NCI-H146 treated with DMSO at 0.1 percent for 48 hours (cell line): Measurements from ENCODE around the gene IFT172.
"Not testable (repeated sequence)": the region's sequence is repeated elsewhere in the genome, so short reads cannot be mapped to it uniquely, and the experiment has no call there.

Experiments used
- DNase-seq: peaks from one replicate; lab custom pipeline; 2025; ENCODE audit not compliant: unreplicated experiment; lab: John Stamatoyannopoulos, UW

The IFT172 gene

DNA sequence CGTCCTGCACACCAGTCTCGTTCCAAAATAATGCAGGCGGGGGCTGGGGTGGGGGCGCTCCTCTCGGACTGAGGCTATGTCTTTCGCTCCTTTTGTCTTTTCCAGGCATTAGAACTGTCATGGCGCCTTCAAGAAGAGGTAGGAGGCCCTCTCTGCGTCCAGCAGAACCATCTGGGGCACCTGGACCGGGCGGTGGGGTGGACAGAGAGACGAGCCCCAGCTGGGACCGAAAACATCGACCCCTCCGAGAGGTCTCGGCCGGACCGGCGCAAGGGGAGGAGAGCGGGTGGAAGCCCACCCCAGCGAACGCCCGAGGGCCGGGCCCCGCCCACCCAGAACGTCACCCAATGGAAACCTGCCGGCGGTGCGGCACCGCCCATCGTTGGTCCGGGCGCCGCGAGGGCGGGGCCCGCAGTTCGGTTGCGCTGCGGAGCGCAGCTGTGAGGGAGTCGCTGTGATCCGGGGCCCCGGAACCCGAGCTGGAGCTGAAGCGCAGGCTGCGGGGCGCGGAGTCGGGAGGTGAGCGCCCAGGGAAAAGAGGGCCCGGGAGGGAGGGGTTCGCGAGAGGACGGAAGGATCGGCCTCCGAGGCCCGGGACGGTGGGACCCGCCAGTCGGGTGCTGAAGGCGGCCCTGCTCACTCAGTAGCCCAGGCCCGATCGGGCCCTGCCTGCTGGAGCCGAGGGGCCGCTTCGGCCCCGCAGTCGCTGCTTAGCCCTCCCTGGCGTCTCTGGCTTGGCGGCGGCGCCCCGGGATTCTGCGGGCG lies 61.1 kb downstream of the IFT172 start, which contains the start of gene NRBP1:
TSS of gene NRBP1 (plus strand) at position 419 of the 765 bp plus-strand sequence. CDS start 4,643 bp downstream, outside the sequence.
- peak; percentile 81 for DNase-seq

DNA sequence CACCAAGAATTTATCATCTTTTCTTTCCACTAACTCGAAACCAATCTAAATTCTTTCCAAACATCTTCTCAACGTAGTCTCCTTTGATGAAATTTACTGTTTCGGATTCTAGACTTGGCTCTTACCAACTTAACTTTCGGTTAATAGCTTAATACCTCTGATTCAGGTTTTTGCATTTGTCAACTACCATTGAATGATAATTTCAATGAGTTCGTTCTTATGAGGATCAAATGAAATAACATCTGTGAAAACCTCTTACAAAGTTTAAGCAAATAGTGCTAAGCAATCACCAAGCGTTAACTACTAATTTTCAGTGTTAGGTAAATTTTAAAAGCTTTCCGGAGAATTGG lies 61.7 kb downstream of the IFT172 start:
- DNase-seq = no peak

DNA sequence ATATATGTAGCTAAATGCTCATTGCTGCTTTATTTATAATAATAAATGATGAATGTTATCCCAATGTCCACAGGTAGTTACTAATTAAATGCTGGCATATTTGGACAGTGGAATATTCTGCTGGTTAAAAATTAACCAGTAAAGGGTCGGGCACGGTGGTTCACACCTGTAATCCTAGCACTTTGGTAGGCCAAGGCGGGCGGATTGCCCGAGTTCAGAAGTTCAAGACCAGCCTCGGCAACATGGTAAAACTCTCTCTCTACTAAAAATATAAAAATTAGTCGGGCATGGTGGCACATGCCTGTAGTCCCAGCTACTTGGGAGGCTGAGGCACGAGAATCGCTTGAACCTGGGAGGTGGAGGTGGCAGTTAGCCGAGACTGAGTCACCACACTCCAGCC lies 64.5 kb downstream of the IFT172 start:
- not testable (repeated sequence) for DNase-seq

DNA sequence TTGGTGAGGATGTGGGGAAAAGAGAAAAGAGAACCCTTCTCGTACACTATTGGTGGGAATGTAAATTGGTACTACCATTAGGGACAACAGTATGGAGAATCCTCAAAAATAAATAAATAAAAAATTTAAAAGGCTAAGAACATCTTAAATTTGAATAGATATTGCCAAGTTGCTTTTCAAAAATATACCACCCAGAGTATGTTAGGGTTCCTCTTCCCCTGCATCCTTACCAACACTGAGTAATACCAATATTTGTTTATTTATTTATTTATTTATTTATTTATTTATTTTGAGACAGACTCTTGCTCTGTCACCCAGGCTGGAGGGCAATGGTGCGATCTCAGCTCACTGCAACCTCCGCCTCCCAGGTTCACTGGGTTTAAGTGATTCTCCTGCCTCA lies 66.6 kb downstream of the IFT172 start:
- no peak for DNase-seq

DNA sequence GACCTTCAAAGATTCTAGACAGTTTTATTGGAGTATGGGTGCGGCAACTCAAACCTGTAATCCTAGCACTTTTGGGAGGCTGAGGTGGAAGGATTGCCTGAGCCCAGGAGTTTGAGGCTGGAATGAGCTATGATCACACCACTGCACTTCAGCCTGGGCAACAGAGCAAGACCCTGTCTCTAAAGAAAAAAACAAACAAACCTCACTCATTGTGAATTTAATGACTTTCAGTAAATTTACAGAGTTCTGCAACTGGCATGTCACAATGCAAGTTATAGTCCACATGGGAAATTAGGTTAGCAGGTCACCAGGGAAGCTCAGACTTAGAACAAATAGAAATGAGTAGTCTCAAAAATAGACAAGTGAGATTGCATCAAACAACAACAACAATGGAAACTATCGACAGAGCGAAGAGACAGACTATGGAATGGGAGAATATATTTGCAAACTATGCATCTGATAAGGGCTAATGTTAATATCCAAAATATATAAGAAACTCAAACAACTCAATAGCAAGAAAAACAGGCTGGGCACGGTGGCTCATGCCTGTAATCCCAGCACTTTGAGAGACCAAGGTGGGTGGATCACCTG lies 67.8 kb downstream of the IFT172 start:
- DNase-seq = no peak

DNA sequence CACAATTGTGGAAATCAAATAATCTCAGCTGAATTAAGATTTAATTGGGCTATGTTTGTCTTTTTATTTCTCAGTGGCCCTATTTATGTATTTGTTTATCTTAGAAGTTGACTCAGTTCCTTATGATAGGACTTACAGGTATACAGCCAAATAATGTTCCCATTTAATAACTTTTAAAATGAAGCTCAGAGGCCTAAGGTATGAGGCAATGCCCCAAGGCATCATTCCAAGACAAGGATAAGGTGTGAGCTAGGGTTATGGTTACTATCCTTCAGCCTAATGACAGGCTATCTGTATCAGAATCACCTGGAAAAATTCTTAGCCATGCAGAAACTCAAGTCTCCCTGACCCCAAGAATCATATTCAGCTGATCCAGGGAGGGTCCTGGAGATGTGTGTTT lies 68.5 kb downstream of the IFT172 start:
- no peak for DNase-seq

DNA sequence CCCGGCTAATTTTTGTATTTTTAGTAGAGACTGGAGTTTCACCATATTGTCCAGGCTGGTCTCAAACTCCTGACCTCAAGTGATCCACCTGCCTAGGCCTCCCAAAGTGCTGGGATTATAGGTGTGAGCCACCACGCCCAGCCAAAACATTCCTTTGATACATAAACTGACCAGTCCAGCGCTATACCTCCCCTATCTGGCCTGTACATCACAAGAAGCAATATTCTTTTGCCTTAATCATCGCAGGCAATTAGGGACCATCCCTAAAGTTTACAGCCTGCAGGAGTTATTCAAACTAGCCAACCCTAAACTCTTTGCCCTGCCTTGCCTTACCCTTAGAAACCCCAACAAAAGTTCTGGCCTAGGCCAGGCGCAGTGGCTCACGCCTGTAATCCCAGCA lies 73.4 kb downstream of the IFT172 start:
- DNase-seq = no peak

DNA sequence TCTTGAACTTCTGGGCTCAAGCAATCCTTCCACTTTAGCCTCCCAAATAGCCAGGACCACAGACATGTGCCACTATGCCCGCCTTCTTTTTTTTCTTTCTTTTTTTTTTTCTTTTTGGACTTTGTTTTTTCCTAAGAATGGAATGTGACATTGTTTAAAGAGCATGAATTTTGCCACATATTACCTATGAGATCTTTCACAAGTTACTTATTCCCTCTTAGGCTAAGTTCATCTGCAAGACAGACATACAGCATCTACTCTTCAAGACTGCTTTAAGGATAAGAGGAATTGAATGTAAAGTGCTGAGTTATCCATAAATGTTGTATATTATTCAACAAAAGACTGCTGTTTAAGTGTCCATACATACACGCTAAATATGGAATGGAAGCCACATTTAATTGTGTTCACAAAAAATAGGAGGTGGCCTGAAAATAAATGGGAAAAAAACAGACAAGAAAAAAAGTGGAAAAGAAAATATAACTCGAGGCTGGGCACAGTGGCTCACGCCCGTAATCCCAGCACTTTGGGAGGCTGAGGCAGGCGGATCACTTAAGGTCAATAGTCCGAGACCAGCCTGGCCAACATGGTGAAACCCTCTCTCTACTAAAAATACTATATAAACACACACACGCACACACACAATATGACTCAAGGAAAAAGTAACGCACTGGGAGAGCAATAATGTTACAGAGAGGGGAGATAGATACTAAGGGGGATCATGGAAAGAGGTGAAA lies 77.0 kb downstream of the IFT172 start:
- DNase-seq = no peak

DNA sequence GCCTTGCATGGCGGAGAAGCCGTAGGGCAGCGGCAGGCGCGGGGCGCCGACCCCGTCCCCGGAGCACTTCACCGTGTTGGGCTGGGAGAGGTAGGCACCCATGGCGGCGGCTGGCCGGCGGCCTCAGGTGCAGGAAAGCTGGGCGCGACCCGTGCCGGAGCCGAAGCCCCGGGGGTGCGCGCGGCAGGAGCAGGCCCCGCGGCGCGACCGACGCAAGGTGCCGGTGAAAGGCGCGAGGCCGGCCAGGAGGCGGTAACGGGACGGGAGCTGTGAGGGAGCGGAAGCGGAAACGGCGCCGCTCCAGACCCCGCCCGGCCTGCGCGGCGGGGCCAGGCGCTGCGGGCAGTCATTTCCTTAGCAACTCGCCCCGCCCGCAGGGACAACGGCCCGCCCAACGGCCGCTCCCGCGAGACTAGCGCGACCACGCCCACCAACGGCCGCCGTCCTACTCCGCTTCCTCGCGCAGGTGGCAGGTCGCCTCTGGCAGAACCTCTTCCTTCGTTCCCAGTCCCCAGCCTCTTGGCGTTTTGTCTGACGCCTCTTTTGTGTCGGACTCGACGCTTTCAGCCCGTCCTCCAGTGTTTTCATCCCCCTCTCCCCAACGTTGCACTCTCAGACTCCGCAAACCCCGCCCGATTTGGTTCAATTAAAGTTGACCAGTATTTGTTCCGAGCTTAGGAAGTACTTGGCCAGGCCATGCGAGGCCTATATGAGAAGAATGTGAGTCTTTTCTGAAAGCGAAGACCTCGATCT lies 80.0 kb downstream of the IFT172 start, which contains the start of gene PPM1G:
TSS of gene PPM1G (minus strand) at position 271 of the 753 bp plus-strand sequence. CDS start at position 102, 169 bp downstream.
- peak; percentile 93 for DNase-seq

DNA sequence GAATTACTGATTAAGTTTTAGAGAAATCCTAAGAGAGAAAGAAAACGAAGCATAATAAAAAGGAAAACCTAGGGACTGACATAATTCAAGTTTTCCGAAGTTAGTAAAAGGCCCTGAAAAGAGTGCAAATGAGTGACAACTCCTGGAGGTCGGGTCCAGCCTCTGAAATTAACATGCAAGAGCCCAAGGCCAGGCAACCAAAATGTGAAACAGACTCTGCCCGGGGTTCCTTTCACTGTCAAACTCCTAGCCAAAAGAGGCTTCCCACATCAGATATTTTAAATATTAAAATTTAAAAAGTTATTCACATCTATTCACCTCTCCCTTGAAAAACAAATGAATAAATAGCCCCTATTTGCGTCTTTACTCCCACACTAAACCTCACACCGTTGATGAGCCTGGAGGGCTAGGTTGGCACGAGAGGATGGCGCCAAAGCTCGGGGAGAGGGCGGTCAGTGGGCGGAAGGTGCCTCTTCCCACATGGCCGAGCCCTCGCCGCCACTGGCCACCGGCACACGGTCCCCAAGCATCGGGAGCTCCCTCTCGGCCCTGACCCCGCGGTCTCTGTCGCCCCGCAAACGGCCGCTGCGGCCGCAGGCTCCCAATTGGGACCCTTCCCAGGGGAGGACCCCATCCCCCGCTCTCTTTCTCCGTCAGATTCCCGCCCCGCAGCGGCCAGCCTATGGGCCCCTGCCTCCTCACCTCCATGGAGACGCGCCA lies 80.8 kb downstream of the IFT172 start:
- DNase-seq = no peak

DNA sequence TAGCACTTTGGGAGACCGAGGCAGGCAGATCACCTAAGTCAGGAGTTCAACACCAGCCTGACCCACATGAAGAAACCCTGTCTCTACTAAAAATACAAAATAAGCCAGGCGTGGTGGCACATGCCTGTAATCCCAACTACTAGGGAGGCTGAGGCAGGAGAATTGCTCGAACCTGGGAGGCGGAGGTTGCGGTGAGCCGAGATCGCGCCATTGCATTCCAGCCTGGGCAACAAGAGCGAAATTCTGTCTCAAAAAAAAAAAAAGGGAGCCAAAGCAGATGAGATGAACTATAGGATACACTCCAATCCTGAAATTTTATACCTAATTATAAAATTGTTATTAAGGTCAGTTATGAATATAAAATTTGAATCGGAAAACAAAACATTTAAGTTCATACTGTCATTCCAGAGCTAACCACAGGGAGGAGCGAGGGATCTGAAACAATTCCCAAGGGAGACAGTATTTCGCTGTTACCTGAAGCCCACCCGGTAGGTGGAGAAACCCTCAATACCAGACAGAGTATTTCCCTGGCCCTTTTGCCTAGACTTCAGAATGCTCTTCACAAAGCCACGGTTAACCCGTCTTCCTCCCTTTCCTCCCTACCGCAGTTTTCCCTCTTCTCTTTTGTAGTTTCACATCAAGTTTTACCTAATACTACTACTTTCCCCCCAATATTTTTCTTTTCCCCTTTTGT lies 81.6 kb downstream of the IFT172 start:
- peak; percentile 44 for DNase-seq

DNA sequence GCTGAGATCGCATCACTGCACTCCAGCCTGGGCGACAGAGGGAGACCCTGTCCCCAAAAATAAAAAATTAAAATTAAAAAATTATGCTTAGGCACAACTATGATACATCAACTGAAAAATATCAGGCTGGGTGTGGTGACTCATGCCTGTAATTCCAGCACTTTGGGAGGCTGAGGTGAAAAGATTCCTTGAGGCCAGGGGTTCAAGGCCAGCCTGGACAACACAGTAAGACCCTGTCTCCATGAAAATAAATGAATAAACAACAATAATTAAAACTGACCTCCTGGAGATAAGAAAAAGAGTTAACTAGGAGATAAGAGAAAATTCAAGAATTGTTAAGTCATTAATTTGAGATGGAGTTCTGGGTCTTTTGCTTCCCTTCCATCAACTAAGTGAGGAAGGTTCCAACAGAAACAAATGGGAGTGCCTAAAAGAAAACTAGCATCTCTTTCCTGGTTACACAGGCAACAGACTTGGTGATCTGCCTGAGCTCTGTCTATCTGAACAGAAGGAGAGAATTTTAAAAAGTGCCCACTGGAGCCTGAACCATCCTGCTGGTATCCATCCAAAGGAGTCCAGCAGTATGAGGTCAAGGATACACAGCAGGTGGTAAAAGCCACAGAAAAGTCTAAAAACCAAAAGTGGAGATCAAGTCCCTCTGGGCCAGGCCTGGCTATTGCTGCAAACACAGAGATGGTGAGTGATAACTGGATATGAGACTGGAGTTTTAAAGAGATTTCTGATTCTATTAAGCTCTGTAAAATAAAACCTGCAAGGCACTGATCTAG lies 89.0 kb downstream of the IFT172 start:
- DNase-seq = no peak

DNA sequence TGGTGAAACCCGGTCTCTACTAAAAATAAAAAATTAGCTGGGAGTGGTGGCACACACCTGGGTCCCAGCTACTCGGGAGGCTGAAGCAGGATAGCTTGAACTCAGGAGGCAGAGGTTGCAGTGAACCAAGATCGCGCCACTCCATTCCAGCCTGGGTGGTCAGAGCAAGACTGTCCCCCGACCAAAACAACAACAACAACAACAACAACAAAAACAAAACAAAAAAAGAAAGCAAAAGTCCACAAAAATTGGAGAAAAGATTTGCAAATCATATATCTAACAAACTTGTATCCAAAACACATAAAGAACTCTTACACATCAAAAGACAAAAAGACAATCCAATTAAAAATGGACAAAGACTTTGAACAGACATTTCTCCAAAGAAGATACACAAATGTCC lies 90.6 kb downstream of the IFT172 start:
- DNase-seq = no peak
